T47D (cell line): ENCODE data around the gene SYNJ2BP.
"Not testable (repeated sequence)": the region's sequence is repeated elsewhere in the genome, so short reads cannot be mapped to it uniquely, and the experiment has no call there.

ENCODE experiments used
- DNase-seq, 2 experiments: peaks; one replicate each; pipeline versions ENCODE4 v3.0.0 to v3.0.0-alpha.2; 2011 to 2012; ENCODE audit warnings: low read depth in 1 of 2, low spot score in 1 of 2
- JUND ChIP-seq: IDR thresholded peaks from 2 replicates; pipeline ENCODE4 v1.6.1; 2012; ENCODE audit warnings: low read depth
- in situ Hi-C: cut with HindIII; loops from 2 replicates; pipeline ENCODE4 v1.10.0; 2016; ENCODE audit warnings: low sequenced_read_pairs, low pct_unique_long_range_greater_than_20kb

The SYNJ2BP gene, protein sequence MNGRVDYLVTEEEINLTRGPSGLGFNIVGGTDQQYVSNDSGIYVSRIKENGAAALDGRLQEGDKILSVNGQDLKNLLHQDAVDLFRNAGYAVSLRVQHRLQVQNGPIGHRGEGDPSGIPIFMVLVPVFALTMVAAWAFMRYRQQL

DNA sequence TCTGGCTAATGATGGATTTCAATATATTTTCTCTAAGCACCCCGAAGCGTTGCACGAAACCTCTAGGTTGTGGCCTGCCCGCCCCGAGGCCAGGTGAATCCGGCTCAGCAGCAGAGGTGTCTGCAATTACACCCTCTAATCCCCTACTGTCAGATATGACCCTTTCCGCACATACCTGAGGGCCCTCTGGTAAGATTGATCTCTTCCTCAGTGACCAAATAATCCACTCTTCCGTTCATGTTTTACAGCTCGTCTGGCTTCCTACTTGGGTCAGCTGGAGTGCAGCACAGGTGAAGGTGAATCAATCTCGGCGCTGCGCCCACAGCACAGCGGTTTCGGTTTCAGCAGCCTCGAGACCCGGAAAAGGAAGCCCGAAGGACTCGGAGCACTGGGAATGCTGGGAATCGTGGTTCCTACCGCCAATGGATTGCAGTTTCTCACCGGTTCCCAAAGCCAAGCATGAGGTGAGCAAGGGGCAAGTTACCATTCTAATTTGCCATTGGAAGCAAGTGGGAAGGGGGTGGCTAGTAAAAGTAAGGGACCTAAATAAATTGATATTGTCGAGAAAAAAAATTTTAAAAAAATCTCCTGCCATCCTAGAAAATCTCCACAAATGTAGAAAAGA lies at the start of gene SYNJ2BP:
Gene SYNJ2BP (minus strand): TSS at position 366 of the 625 bp plus-strand sequence. CDS start 127 bp downstream, at position 239.
- in situ Hi-C loops = no loop called here
- DNase-seq = peak; percentile 85 to 93

DNA sequence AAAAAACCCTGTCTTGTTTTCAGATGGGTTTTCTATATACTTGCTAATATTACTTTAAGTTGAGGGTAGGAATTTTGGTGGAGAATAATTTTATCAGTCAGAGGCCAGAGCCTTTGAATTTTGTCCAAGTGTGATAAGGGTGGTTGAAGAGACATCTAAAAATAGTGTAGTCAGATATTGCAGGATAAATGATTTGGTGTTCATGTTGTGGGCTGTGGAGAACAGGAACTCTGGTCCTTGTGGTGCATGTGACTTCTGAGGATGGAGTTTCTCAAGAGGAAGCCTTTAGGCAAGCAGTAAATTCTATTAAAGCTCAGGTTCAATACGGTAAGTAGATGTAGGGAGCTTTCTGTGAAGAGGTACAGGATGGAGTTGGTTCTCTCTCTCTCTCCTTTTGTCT lies 37.8 kb upstream of the SYNJ2BP start:
- DNase-seq = no peak
- no peak for TF ChIP-seq JUND
- in situ Hi-C loops = no loop called here

More for the DNA sequence above, at the start of gene SYNJ2BP:
- no peak for TF ChIP-seq JUND

DNA sequence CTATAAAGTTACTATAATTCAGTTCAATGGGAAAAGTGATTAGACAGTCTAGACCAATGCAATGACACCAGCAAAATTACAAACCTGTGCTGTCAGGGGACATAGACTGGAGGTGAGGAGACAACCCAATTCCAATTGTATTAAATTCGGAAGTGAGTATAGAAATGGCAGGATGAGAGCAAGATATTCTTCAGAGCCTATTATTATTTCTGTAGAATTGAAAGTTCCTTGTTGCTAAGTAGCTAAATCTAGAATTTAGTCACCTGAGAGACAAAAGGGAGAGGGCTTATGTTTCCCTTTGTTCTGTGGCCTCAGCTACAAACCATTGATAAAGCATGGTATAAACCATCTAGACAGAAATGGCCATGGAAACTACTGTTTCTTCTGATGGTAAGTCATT lies 35.0 kb upstream of the SYNJ2BP start, which contains the start of gene ADAM21:
Gene ADAM21 (plus strand): TSS at position 301 of the 400 bp plus-strand sequence. CDS start 5,326 bp downstream, outside the sequence.
- TF ChIP-seq JUND = no peak
- DNase-seq = no peak
- in situ Hi-C loops = no loop called here

DNA sequence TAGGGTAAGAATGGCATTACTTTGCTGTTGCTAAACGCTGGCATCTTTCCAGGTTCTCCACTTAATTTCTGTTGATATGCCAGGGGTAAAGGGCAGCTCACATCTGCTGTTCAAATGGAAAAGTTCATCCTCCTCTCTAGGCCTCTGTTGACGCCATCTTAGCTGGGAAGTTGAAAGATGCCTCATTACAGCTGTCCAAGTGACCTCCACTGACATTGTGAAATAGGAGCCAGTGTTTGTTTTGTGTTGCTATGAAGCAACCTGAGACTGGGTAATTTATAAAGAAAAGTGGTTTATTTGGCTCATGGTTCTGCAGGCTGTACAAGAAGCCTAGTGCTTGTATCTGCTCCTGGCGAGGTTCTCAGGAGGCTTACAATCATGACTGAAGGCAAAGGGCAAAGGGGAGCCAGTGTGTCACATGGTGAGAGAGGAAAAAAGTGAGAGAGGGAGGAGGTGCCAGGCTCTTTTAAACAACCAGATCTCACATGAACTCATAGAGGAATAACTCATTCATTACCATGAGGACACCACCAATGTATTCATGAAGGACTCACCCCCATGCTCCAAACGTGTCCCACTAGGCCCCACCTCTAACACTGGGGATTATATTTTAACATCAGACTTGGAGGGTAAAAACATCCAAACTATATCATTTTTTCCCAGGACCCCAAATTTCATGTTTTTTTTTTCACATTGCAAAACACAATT lies 31.9 kb upstream of the SYNJ2BP start:
- no peak for DNase-seq
- TF ChIP-seq JUND = no peak
- in situ Hi-C loops = no loop called here

DNA sequence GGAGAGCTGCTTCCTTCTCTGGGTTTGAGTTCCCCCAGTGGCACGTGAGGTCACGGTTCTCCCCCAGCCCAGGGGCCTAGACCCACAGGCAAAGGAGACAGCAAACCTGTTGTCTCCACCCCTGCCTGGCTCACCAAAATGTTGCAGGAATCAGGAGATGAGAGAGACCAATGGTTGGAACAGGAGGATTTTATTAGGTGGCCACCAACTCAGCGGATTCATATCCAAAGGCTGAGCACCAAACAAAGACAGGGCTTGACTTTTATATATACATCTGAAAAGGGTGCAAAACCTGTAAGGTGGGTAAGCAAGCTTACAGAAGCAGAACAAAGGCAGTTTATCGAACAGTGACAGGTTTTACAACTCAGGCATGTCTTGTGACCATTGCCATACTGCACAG lies 25.9 kb upstream of the SYNJ2BP start:
- no peak for TF ChIP-seq JUND
- in situ Hi-C loops = no loop called here
- DNase-seq = no peak

DNA sequence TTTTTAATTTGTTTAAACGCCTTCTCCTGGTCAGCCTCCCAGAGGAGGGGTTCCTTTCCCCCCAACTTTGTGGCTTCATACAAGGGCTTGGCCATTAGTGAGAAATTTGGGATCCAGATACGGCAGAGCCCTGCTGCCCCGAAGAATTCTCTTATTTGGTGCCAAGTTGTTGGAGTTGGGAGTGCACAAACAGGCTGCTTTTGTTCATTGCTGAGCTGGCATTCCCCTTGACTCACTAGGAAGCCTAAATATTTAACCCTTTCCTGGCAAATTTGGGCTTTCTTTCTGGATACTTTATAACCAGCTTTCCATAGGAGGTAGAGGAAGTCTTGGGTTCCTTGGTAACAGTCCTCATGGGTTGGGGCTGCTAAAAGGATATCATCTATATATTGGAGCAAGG lies 24.8 kb upstream of the SYNJ2BP start:
- no peak for DNase-seq
- in situ Hi-C loops = no loop called here
- TF ChIP-seq JUND = no peak

DNA sequence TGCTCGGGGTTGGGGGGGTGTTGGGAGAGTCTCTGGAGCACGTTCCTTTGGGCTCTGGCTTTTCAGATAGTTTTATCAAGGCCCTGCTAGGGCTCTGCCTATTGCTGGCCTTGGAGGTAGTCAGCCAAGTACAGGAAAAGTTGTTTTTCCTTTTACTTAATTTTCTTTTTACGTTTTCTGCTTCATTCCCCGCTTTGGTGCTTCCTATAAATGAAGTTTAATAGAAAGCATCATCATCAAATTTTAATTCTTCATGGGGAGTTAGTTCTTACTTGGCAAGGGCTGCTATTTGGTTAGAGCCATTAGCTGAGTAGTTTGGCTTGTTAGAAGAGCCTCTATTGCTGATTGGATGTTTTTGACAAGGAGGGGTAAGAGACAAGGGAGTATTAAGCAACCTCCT lies 20.0 kb upstream of the SYNJ2BP start:
- no peak for DNase-seq
- in situ Hi-C loops = no loop called here
- no peak for TF ChIP-seq JUND

DNA sequence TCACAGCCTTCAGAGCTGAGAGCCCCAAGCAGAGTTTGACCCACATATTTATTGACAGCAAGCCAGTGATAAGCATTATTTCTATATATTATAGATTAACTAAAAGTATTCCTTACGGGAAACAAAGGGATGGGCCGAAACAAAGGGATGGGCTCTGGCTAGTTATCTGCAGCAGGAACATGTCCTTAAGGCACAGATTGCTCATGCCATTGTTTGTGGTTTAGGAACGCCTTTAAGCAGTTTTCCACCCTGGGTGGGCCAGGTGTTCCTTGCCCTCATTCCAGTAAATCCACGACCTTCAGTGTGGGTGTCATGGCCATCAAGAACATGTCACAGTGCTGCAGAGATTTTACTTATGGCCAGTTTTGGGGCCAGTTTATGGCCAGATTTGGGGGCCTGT lies 9.7 kb upstream of the SYNJ2BP start:
- in situ Hi-C loops, DNase-seq: not testable (repeated sequence)

DNA sequence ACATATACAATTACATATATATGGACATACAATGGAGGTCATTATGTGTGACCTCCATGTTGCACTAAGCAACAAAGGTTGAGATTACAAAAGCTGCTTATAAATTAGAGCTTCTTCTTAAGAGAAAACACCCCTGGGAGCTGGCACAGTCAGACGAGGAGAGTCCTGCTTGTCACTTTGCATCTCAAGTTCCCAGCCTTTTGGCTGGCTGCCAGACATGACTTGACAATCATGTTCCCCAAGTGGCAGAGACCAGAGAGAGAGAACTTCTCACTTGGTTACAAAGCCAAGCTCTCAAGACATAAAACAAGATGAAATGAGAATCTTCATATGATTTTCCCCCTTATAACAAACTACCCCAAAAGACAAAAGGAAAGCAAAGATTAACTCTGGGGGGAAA lies 8.5 kb upstream of the SYNJ2BP start:
- in situ Hi-C loops = no loop called here
- DNase-seq = peak in 1 of 2 experiments; percentile 88
- no peak for TF ChIP-seq JUND

DNA sequence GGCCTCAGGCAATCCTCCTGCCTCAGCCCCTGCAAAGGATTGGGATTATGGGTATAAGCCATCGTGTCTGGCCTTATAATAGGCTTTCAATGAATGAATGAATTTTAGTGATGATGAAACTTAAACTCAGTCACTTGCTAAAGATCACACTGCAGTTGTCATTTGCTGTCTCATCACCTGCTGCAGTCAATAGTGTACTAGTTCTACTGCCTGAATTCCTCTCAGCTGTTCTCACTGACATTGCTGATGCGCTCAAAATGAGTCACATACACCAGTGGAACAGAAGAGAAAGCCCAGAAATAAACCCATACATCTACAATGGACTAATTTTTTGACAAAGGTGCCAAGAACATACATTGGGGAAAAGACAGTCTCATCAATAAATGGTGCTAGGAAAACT lies 5.6 kb upstream of the SYNJ2BP start:
- in situ Hi-C loops = no loop called here
- no peak for DNase-seq
- no peak for TF ChIP-seq JUND

DNA sequence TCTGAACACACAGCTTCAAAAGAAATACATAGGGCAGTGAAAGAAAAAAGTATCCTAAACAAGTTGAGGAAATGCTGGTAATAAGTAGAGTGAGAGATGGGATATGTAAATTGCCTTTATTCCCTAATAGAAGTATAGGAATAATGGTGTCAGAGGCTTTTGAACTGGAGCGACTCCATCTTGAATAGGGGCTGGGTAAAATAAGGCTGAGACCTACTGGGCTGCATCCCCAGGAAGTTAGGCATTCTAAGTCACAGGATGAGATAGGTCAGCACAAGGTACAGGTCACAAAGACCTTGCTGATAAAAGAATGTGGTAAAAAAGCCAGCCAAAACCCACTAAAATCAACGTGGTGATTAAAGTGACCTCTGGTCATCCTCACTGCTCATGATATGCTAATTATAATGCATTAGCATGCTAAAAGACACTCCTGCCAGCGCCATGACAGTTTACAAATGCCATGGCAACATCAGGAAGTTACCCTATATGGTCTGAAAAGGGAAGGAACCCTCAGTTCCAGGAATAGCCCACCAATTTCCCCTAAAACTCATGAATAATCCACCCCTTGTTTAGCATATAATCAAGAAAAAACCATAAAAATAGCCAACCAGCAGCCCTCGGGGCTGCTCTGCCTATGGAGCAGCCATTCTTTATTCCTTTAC lies 2.5 kb upstream of the SYNJ2BP start:
- DNase-seq, in situ Hi-C loops: not testable (repeated sequence)

DNA sequence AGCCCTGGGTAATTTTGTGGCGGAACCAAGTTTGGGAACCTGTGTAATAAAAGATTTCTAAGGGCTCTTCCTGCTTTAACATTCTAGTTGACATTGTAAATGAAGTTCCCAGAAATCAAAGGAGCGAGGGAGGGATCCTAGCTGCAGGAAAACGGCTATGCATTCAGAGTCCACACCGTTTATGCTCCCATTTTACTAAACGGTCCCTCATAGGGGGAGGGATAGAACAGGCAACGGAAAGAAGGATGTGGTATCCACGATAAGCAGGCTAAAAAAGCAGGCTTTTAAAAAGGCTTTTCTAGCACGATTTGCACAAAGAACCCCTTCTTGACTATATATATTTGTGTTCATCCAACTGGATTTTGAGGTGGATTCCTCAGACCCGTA lies 559 bp downstream of the SYNJ2BP start:
- no peak for TF ChIP-seq JUND
- DNase-seq = peak in 1 of 2 experiments; percentile 16
- in situ Hi-C loops = no loop called here

DNA sequence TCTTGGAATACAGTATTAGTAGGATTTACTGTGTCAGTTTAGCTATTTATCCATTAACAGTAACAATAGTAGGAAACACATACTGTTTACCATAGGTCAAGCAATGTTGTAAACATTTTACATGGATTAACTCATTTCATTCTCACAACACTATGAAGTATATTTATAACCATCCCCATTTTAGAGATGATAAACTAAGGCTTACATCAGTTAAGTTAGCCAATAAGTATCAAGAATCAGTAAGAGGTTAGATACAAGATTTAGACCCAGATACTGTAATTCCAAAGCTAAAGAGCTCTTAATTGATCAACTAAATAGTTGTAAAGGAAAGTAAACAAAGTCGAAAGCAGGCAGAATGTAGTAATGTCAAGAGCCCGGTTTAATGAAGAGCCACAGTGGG lies 1.1 kb downstream of the SYNJ2BP start:
- in situ Hi-C loops = no loop called here
- no peak for TF ChIP-seq JUND
- DNase-seq = no peak
